DOHH2 (cell line): Measurements from ENCODE around the gene CCR5AS.

Source experiments
- CTCF ChIP-seq: fragments of 200-600 bp; sonication (generic); IDR thresholded peaks from one replicate; pipeline ENCODE4 v1.5.1; 2014; ENCODE audit warnings: antibody characterized with exemption, mild to moderate bottlenecking, low read depth, low read length; ENCODE audit not compliant: poor library complexity, severe bottlenecking
- EZH2phosphoT487 ChIP-seq: fragments of 200-600 bp; sonication (generic); IDR thresholded peaks from 2 replicates; pipeline ENCODE4 v1.6.1; 2017; ENCODE audit warnings: borderline replicate concordance, mild to moderate bottlenecking, antibody characterized with exemption, low read length, moderate library complexity, mixed read lengths

DNA sequence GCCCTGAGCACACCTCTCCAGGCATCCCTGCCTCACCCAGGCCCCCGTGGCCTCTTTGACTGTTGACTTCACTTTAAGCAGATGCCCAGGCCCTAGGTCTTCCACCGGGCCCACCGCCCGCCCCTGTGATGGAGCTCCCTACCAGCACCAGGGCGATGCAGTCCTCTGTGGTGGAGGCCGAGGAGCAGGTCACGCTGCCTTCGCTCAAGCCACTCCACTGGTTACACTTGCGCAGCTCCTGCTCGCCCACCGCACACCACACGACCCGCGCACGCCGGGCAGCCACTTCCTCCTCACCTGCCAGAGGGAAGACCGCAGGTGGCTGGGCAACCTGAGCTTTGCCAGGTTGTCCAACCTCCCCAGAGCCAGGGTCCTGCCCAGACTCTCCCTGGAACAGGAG is 41.9 kb upstream of the CCR5AS start:
- TF ChIP-seq CTCF (no peak), EZH2phosphoT487 (no peak)
